ENCODE measurements around the gene LOX.

DNA sequence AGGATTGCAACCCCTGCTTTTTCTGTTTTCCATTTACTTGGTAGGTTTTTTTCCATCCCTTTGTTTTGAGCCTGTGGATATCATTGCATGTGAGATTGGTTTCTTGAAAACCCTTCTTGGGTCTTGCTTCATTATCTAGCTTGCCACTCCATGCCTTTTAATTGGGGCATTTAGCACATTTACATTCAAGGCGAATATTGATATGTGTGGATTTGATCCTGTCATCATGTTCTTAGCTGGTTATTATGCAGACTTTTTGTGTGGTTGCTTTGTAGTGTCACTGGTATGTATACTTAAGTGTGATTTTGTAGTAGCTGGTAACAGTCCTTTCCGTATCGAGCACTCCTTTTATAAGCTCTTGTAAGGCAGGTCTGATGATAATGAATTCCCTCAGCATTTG lies 26.5 kb downstream of the LOX start:
- no peak for TF ChIP-seq YY1 (IDR thresholded peaks at IDR 0.05; ENCODE audit: low read depth)
- no peak for TF ChIP-seq TEAD4 (IDR thresholded peaks at IDR 0.05)
- TF ChIP-seq TAF1 (IDR thresholded peaks at IDR 0.05; ENCODE audit: low read depth): no peak
- no peak for TF ChIP-seq EP300 (IDR thresholded peaks at IDR 0.05; ENCODE audit: borderline replicate concordance)
- no peak for TF ChIP-seq RAD21 (IDR thresholded peaks at IDR 0.05; ENCODE audit: low read depth)
- no peak for TF ChIP-seq MAX (IDR thresholded peaks at IDR 0.05)
- TF ChIP-seq ZBTB7A (IDR thresholded peaks at IDR 0.05; ENCODE audit: low read depth): no peak
- no peak for TF ChIP-seq EGR1 (IDR thresholded peaks at IDR 0.05)
- no peak for TF ChIP-seq CREB1 (IDR thresholded peaks at IDR 0.05; ENCODE audit: low read depth)
- TF ChIP-seq REST (IDR thresholded peaks at IDR 0.05; ENCODE audit: low read depth): no peak
- no peak for TF ChIP-seq NFIC (IDR thresholded peaks at IDR 0.05)
